Activated T-cell treated with anti-CD3 and anti-CD28 coated beads, Interleukin-2, amount 50 U/mL, for 4 hours (primary cell): ENCODE results near the gene CYTH4. TPM values are rescaled to one million over a fixed set of nuclear protein-coding genes. Genes with fewer than 3 reads are reported as not detected.
"Not testable (repeated sequence)": the region's sequence is repeated elsewhere in the genome, so short reads cannot be mapped to it uniquely, and the experiment has no call there.

ENCODE experiments used
- ATAC-seq, 2 donors: fragments of 200-7000 bp; cut with Tn5 transposase; one replicate each; pipeline ENCODE4 v1.10.0; 2021
- DNase-seq: peaks from one replicate; pipeline ENCODE4 v3.0.0-alpha.2; 2020
- H3K27me3 Mint-ChIP-seq: one replicate; pipeline ENCODE4 v1.8.0; 2021; ENCODE audit warnings: low read depth, mixed read lengths
- H3K36me3 Mint-ChIP-seq: one replicate; pipeline ENCODE4 v1.8.0; 2022; ENCODE audit warnings: mixed read lengths; ENCODE audit not compliant: insufficient read depth
- H3K4me1 Mint-ChIP-seq: one replicate; pipeline ENCODE4 v1.8.0; 2021; ENCODE audit warnings: low read depth, mixed read lengths
- H3K4me3 Mint-ChIP-seq: one replicate; pipeline ENCODE4 v1.8.0; 2021; ENCODE audit warnings: mild to moderate bottlenecking, moderate library complexity, mixed read lengths
- H3K9me3 Mint-ChIP-seq: one replicate; pipeline ENCODE4 v1.8.0; 2021; ENCODE audit warnings: mixed read lengths
- total RNA-seq, 3 donors: library from RNA; stranded (reverse); gene quantifications; one replicate each; pipeline ENCODE4 v1.2.1, GENCODE V29; 2021

CYTH4 gene
- total RNA-seq, 3 donors from 2014 or later: 9.0 to 10.9 (median 9.7) TPM

DNA sequence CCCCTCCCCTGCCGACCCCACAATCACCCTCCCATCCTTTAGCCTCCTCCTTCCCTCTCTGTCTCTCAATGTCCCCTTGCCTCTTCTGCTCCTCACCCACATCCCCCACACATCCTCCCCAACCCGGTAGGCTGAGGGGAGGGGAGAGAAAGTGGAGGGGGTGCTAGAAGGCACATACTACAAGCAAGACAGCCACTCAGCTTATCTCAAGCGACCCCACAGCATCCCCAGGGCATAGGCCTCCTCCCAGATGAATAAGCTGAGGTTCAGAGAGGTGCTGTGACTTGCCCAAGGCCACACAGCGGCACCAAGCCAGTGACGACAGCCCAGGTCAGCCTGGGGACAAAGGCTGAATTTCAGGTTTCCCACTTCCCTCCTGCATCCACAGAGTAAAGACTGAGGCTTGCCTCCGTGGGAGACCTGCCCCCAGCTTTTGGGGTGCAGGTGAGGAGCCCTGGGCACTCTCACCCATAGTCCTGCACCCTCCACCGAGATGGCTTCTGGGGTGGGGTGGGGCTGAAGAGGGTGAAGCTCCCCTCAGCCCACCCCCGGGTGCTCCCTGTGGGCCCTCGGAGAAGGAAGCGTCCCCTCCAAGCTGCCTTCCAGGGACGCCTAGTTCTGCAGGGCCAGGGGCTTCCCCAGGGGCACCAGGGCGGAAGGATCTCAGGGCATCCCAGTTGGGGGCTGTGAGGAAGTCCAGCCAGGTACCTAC lies 38.8 kb upstream of the CYTH4 start:
- Mint-ChIP-seq H3K27me3 (no peaks in the 10 kb centered on the region), H3K36me3 (peaks cover 21% of the 10 kb centered on the region), H3K4me3 (peak overlapping the region; percentile 98), H3K9me3 (no peaks in the 10 kb centered on the region), H3K4me1 (peaks cover 52% of the 10 kb centered on the region)
- DNase-seq: no peak
- peak; percentile 0 to 1 for ATAC-seq

DNA sequence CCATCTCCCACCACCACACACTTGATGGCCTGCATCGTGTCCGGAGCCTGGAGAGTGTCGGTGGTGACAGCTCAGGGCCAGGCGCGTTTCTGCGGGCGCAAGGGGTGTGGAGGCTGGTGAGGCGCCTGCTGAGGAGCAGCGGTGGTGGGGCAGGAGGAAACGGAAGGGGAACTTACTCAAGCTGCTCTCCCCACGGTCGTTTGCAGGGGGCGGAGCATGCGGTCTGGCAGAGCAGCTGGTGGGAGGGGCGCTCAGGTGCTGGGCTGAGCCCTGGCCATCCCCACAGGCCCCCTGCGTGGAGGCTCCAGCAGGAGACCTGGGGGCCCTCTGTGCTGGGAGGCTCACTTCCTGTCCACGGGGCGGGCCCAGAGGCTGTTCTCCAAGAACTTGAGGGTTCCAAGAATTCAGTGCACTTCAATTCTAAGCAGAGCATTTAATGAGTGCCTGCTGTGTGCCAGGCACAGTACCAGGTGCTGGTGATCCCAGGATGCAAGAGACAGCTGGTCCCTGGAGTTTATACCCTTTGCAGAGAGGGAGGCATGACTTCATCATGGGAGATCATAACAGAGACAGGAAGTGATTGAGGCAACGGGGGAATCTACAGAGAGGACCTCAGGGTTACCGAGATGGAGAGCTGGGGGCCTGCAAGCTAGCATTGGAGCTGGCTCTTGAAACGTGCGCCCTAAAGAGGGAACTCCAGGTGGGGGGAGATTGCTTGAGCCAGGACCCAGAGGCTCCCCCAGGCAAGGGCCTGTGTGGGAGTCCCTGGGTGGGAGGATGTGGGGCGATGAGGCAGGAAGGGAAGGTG lies 38.0 kb upstream of the CYTH4 start, which contains the start of gene RAC2:
RAC2 (minus strand) TSS at position 156 of the 808 bp plus-strand sequence; CDS start at position 35, 121 bp downstream.
- ATAC-seq: peak; percentile 63 to 69
- H3K27me3 Mint-ChIP-seq: no peaks in the 10 kb centered on the region
- peaks cover 45% of the 10 kb centered on the region for H3K4me1 Mint-ChIP-seq
- H3K9me3 Mint-ChIP-seq: no peaks in the 10 kb centered on the region
- H3K4me3 Mint-ChIP-seq: peak within 1 kb of the TSS; percentile 98
- H3K36me3 Mint-ChIP-seq: peaks cover 19% of the 10 kb centered on the region
- DNase-seq: peak; percentile 87

DNA sequence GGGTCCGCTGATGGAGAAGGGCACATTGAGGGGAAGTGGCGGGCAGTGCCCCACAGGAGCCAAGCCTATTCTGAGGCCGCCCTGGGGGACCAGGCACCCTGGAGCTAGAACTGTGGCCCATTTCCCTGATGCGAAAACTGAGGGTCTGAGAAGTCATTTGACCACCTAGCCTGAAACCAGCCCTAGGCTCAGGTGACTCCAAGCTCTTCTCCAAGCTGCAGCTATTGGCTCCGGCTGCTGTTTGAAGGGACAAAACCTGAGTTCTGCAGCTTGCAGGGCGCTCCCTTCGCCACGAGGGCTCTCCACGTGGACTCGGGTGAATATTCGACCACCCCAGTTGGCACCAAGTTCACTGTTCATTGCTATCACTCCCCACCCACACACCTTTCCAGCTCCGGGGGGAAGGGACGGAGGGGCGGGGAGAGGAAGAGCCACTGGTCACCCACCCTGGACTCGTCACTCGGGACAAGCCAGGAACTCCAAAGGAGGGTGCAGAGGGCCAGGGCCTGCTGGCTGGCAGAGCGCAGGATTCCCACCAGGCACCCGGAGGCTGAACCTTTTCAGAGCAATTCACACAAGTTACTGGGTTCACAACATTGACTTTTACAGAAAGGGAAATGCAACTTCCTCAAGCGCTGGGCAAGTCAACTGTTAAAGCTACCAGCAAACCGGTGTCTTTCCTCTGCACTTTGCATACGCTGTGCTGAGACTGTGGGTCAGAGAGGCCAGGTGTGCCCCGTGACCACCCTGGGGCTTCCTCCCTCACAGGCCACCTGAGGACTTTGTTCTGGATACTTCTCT lies 37.2 kb upstream of the CYTH4 start:
- Mint-ChIP-seq H3K4me3 (peak overlapping the region; percentile 98), H3K36me3 (peaks cover 17% of the 10 kb centered on the region), H3K27me3 (no peaks in the 10 kb centered on the region), H3K4me1 (peaks cover 37% of the 10 kb centered on the region), H3K9me3 (no peaks in the 10 kb centered on the region)
- DNase-seq: no peak
- ATAC-seq: no peak

- Mint-ChIP-seq H3K27me3 (no peaks in the 10 kb centered on the region), H3K36me3 (peaks cover 11% of the 10 kb centered on the region), H3K4me1 (peaks cover 31% of the 10 kb centered on the region), H3K4me3 (no peak overlapping the region), H3K9me3 (no peaks in the 10 kb centered on the region)
- ATAC-seq: no peak
- no peak for DNase-seq
Measured at GRCh38 chr22:37245740-37246139, 36.6 kb upstream of the CYTH4 start.

DNA sequence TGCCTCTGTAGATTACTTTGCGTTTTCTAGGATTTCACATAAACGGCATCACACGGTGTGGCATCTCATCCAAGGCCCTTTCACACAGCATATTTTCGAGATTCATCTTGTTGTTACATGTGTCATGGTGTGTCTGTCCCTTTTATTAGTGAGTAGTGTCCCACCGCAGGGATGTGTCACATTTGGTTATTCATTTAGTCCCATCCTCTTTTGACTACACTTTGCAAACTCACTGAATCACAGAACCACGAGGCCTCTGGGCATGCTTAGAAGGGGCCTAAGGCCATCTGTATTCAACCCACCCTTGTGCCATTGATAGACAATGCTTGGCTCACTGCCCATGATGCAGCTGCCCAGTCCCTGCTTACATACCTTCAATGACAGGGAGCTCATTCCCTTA lies 34.1 kb upstream of the CYTH4 start:
- ATAC-seq (no peak), DNase-seq (no peak)
- H3K36me3 Mint-ChIP-seq: no peaks in the 10 kb centered on the region
- H3K9me3 Mint-ChIP-seq: no peaks in the 10 kb centered on the region
- H3K4me1 Mint-ChIP-seq: peaks cover 18% of the 10 kb centered on the region
- no peak overlapping the region for H3K4me3 Mint-ChIP-seq
- H3K27me3 Mint-ChIP-seq: no peaks in the 10 kb centered on the region

- Mint-ChIP-seq H3K36me3 (no peaks in the 10 kb centered on the region), H3K9me3 (no peaks in the 10 kb centered on the region), H3K4me1 (peaks cover 13% of the 10 kb centered on the region), H3K27me3 (no peaks in the 10 kb centered on the region), H3K4me3 (no peak overlapping the region)
- DNase-seq (no peak), ATAC-seq (no peak)
Measured at GRCh38 chr22:37249986-37250385, 32.3 kb upstream of the CYTH4 start.

DNA sequence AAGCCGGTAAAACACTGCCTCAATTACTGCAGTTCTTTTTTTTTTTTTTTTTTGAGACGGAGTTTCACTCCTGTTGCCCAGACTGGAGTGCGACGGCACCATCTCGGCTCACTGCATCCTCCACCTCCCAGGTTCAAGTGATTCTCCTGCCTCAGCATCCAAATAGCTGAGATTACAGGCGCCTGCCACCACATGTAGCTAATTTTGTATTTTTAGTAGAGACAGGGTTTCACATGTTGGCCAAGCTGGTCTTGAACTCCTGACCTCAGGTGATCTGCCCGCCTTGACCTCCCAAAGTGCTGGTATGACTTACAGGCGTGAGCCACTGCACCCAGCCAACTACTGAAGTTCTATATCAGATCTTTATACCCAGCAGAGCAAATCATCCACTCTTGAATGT lies 30.5 kb upstream of the CYTH4 start:
- DNase-seq, H3K27me3 Mint-ChIP-seq, H3K36me3 Mint-ChIP-seq, H3K4me3 Mint-ChIP-seq, H3K9me3 Mint-ChIP-seq, ATAC-seq: not testable (repeated sequence)
- peaks cover 17% of the 10 kb centered on the region for H3K4me1 Mint-ChIP-seq

DNA sequence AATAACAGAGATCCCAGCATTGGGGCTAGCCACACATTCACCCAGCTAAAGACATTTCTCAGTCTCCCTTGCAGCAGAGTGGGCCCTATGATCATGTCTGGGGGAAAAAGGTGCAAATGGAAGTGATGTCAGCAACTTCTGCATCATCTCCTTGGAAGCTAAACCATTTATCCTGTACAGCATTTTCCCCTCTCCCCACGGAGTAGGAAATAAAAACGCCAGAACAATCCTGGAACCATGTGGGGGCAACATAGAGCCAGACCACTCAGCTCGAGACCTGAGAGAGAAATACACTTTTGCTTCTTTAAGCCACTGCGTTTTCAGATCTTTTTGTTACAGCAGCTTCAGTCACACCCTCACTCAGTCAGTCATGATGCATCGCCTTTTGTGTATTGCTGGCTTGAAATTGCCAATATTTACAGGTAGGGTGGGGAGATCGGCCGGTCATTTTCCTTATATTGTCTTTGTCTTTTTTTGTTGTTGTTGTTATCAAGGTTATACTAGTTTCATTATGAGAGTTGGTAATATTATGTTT lies 29.1 kb upstream of the CYTH4 start:
- DNase-seq (no peak), ATAC-seq (no peak)
- peaks cover 21% of the 10 kb centered on the region for H3K4me1 Mint-ChIP-seq
- H3K9me3 Mint-ChIP-seq: no peaks in the 10 kb centered on the region
- no peaks in the 10 kb centered on the region for H3K36me3 Mint-ChIP-seq
- no peak overlapping the region for H3K4me3 Mint-ChIP-seq
- no peaks in the 10 kb centered on the region for H3K27me3 Mint-ChIP-seq

- H3K4me3 Mint-ChIP-seq: no peak overlapping the region
- no peak for DNase-seq
- peaks cover 22% of the 10 kb centered on the region for H3K4me1 Mint-ChIP-seq
- no peak for ATAC-seq
- no peaks in the 10 kb centered on the region for H3K9me3 Mint-ChIP-seq
- no peaks in the 10 kb centered on the region for H3K36me3 Mint-ChIP-seq
- H3K27me3 Mint-ChIP-seq: no peaks in the 10 kb centered on the region
Measured at GRCh38 chr22:37254209-37254866, 28.0 kb upstream of the CYTH4 start.

DNA sequence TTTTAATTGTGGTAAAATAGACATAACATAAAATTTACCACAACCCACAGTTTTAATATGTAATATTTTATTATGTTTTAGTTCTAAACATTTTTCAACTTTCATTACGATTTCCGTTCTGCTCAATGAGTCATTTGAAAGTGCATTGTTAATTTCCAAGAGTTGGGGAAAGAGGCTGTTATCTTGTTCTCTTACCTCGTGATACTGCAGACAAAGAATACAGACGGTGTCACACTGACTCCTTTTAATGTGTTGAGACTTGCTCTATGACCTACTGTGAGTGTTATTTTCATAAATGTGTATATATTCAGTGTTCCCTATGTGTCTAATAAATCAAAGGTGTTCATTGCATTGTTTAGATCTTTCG lies 27.5 kb upstream of the CYTH4 start:
- DNase-seq: no peak
- no peaks in the 10 kb centered on the region for H3K27me3 Mint-ChIP-seq
- H3K4me1 Mint-ChIP-seq: peaks cover 27% of the 10 kb centered on the region
- H3K4me3 Mint-ChIP-seq: no peak overlapping the region
- no peaks in the 10 kb centered on the region for H3K9me3 Mint-ChIP-seq
- ATAC-seq: peak; percentile 50 to 63
- H3K36me3 Mint-ChIP-seq: no peaks in the 10 kb centered on the region

- ATAC-seq (no peak), DNase-seq (no peak)
- Mint-ChIP-seq H3K36me3 (no peaks in the 10 kb centered on the region), H3K4me3 (no peak overlapping the region), H3K9me3 (no peaks in the 10 kb centered on the region), H3K27me3 (no peaks in the 10 kb centered on the region), H3K4me1 (peaks cover 32% of the 10 kb centered on the region)
Measured at GRCh38 chr22:37255558-37256006, 26.7 kb upstream of the CYTH4 start.

DNA sequence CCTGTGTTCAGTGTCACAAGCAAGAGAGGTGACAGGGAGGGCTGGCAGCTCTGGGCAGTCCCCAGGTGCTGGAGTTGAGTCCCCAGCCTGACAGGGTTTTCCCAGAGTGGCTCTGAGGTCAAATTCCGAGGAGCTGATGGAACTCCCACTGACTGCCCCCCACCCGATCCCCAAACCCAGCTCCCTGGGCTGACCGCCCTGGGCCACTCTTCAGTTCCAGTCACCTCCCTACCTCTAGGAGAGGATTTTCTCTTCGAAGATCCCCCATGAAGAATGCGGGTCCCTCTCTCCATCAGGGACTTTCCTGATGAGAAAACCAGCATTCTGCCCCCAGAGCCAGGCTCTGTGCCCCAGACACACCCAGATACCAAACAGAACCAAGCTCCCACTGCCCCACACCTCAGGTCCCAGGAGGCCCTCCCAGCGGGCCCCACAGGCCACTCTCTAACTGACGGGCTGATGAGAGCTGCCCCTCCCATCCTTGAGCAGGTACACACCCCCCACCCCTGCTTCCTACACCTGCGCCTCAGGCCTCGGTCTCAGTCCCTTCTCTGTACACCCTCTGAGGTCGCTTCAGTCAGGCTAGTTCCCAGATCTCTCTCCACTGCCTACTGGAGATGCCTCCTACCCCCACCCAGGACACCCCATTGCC lies 26.1 kb upstream of the CYTH4 start:
- H3K36me3 Mint-ChIP-seq: no peaks in the 10 kb centered on the region
- no peak for DNase-seq
- no peaks in the 10 kb centered on the region for H3K9me3 Mint-ChIP-seq
- H3K27me3 Mint-ChIP-seq: no peaks in the 10 kb centered on the region
- peaks cover 38% of the 10 kb centered on the region for H3K4me1 Mint-ChIP-seq
- ATAC-seq: no peak
- H3K4me3 Mint-ChIP-seq: no peak overlapping the region

GRCh38 chr22:37258005-37258752 lies 24.1 kb upstream of the CYTH4 start:
- Mint-ChIP-seq H3K27me3 (no peaks in the 10 kb centered on the region), H3K36me3 (no peaks in the 10 kb centered on the region), H3K9me3 (no peaks in the 10 kb centered on the region), H3K4me1 (peaks cover 38% of the 10 kb centered on the region), H3K4me3 (no peak overlapping the region)
- DNase-seq (no peak), ATAC-seq (no peak)
